ENCODE data around the gene APC2.
"Not testable (repeated sequence)": the region's sequence is repeated elsewhere in the genome, so short reads cannot be mapped to it uniquely, and the experiment has no call there.

APC2 gene

DNA sequence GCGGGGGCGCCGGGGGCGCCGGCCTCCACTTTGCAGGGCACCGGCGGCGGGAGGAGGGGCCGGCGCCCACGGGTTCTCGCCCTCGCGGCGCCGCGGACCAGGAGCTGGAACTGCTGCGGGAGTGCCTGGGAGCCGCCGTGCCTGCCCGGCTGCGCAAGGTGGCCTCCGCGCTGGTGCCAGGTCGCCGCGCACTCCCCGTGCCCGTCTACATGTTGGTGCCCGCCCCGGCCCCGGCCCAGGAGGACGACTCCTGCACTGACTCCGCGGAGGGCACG, 17.2 kb downstream of the APC2 start:
- DNase-seq = no peak

DNA sequence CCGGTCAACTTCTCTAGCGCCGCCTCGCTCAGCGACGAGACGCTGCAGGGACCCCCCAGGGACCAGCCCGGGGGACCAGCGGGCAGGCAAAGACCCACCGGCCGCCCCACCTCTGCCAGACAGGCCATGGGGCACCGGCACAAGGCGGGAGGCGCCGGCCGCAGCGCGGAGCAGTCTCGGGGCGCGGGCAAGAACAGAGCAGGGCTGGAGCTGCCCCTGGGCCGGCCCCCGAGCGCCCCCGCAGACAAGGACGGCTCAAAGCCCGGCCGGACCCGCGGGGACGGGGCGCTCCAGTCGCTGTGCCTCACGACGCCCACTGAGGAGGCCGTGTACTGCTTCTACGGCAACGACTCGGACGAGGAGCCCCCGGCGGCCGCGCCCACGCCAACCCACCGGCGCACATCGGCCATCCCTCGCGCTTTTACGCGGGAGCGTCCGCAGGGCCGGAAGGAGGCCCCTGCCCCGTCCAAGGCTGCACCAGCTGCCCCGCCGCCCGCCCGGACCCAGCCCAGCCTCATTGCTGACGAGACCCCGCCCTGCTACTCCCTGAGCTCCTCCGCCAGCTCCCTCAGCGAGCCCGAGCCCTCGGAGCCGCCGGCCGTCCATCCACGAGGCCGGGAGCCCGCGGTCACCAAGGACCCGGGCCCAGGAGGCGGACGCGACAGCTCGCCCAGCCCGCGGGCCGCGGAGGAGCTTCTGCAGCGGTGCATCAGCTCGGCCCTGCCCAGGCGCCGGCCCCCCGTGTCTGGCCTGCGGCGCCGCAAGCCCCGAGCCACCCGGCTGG, 17.8 kb downstream of the APC2 start:
- DNase-seq = no peak

DNA sequence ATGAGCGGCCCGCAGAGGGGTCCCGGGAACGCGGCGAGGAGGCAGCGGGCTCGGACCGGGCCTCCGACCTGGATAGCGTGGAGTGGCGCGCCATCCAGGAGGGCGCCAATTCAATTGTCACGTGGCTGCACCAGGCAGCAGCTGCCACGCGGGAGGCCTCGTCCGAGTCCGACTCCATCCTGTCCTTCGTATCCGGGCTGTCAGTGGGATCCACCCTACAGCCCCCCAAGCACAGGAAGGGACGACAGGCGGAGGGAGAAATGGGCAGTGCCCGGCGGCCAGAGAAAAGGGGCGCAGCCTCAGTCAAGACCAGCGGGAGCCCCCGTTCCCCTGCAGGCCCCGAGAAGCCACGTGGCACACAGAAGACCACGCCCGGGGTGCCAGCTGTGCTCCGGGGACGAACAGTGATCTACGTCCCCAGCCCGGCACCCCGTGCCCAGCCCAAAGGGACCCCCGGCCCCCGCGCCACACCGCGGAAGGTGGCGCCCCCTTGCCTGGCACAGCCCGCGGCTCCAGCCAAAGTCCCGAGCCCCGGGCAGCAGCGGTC, 18.4 kb downstream of the APC2 start:
- no peak for DNase-seq

DNA sequence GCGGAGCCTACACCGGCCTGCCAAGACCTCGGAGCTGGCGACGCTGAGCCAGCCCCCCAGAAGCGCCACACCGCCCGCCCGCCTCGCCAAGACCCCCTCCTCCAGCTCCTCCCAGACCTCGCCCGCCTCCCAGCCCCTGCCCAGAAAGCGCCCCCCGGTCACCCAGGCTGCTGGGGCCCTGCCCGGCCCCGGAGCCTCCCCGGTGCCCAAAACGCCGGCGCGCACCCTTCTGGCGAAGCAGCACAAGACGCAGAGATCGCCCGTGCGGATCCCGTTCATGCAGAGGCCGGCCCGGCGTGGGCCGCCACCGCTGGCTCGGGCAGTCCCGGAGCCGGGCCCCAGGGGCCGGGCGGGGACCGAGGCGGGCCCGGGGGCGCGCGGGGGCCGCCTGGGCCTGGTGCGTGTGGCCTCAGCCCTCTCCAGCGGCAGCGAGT, 18.9 kb downstream of the APC2 start:
- DNase-seq = no peak

DNA sequence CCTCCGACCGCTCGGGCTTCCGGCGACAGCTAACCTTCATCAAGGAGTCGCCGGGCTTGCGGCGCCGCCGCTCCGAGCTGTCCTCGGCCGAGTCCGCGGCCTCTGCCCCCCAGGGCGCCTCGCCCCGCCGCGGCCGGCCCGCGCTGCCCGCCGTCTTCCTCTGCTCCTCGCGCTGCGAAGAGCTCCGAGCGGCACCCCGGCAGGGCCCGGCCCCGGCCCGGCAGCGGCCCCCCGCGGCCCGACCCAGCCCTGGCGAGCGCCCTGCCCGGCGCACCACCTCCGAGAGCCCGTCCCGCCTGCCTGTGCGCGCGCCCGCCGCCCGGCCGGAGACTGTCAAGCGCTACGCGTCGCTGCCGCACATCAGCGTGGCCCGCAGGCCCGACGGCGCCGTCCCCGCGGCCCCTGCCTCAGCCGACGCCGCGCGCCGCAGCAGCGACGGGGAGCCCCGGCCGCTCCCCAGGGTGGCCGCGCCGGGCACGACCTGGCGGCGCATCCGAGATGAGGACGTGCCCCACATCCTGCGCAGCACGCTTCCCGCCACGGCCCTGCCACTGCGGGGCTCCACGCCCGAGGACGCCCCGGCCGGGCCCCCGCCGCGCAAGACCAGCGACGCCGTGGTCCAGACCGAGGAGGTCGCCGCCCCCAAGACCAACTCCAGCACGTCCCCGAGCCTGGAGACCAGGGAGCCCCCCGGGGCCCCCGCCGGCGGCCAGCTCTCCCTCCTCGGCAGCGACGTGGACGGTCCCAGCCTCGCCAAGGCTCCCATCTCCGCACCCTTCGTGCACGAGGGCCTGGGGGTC, 19.5 kb downstream of the APC2 start:
- DNase-seq = no peak

DNA sequence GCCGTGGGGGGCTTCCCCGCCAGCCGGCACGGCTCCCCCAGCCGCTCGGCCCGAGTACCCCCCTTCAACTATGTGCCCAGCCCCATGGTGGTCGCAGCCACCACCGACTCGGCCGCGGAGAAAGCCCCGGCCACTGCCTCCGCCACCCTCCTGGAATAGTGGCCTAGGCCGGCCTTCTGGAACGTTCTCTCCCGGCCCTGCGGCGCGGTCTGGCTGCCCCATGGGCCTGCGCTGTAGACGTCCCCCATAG, 20.1 kb downstream of the APC2 start:
- no peak for DNase-seq

DNA sequence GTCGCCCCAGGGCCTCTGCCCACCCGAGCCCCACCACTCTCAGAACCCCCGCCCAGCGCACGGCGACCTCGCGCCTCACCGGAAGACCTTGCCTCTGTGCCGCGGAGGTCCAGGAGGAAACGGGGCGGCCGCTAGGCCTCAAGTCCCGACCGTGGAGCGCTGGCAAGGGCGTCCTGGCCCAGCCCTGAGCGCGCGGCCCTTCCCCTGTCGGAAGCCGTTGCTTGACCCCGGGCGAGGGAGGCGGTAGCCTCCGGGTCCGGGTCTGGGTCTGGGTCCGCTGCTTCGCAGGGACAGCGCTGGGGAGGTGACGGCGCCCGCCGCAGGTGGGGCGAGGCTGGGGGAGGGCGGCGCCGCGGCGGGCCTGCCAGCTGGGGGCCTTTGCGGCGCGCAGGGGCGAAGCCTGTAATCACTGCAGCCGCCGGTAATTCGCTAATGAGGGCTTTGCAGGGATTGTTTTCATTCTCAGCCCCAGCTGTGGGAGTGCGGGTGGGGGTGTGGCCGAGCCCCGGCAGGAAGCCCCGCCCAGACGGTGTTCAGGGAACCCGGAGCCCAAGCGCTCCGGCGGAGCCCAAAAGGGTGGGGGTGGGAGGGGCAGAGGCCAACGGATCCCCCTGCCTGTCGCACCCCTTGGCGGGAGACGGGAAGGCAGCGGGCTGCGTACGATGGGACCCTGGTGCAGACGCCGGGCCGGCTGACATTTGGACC, 20.5 kb downstream of the APC2 start:
- peak; percentile 78 for DNase-seq

DNA sequence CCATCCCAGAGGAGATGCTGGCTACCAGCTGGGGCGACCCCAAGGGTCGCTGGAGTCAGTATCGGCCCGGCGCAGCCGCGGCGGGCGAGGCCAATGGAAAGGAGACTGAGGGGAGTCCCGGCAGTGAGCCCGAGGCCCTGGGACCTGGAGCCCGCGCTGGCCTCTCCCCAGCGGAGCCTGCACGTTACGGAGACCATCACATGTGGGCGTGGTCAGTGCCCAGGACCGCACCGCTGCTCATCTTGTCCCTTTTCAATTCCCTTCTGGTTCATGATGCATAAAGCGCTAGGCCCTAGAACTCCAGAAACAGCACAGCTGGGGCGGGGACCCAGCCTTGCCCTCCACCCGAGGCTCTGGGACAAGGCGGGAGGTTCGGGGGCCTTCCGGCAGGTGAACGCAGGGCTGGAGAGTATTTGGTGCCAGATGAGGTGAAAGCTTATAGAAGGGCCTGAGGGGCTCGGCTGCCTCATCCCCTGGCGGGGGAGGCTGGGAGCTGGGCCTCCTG, 21.1 kb downstream of the APC2 start:
- no peak for DNase-seq

DNA sequence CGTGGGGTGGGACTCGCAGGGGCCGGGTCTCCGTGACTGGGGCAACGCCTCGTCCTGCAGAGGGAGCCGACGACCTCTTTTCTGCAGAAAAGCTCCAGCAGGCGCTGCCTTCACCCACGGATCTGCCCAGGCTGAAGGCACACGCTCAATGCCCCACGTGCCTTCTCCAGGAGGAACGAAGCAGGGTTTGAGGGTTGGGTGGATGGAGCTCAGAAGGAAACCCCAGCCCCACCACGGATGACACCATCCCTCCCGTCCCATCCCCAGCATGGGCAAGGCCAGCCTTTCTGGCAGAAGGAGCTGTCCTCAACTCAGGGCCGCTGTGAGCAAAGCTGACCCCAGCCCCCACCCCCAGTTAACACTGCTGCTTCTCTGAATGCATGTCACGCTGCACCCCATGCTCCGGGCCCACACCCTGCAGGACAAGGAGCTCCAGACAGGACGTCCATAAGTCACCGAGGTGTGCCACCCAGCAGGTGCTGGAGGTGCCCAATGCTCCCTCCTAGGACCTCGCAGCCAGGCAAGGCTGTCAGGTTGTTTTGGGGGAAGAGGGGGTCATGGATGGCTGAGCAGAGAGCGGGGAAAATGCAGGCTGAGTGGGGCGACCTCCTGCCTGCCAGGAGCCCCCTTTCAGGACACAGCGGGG, 21.7 kb downstream of the APC2 start:
- no peak for DNase-seq

DNA sequence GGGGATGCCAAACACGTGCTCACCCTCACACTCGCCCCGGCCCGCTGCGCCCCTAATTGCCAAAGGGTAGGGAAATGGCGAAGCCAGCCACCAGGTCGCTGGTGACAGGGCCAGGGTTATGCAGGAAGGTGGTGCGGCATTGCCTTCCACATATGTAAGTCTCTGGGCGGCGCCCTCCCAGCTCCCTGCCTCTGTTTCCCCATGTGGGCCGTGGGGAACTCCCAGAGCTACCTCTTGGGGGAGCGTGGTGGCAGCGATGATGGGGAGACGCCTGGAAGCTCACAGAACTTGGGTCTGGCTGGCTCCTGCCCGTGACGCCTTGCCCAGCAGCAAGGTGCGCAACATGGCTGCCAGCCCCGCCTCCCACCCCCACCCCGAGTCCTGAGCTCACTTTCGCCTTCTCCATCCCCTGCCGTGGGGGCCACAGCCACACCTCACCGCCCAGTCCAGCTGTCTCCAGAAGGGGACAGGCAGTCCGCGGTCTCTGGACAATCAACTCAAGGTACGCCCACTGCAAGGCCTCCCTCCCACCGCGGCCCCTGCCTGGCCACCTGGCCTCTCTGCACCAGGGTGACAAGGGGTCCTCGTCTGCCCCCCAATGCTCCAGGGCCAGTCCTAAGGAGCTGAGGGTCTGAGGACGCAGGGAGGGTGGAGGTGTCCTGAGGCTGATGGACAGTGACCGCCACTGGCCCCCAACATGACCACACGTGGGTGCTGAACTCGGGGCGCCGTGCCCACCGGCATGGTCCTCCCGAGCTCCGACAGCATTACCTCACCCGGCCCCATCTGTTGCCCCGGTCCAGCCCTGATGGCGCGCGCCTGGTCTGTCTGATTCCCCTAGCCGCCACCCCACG, 22.5 kb downstream of the APC2 start:
- no peak for DNase-seq

DNA sequence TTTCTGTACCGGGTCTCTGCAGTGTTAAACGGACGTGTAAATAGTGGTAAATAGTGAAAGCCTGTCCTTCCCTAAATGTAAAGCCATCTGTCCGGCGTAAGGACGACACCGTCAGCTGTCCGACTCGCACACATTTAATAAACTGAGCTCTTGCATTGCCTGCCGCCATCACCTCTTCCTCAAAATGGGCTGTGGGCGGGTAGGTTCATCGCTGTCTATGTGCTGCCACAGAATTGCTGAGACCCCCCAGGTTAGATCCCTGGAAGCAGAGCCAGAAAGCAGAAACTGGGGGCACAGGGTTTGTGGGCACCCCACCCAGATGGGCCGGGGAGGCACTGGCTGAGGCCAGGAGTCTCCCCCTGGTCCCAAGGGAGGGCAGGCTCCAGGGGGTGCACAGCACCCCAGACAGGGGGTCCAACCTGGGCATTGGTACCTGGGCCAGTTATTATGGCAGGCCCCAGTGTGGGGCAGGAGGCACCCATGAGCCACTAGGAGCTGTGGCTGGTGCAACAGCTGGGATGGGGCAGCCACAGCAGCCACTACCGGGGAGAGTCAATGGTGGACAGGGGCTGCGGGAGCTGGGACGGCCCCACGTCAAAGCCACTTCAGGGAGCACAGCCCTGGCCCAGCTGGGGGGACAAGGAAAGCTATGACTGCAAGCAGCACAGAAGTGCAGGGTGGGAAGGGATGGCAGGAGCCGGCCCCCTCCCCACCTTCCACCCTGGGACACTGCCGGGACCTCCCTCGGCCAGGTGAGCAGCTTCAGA, 23.3 kb downstream of the APC2 start:
- no peak for DNase-seq

DNA sequence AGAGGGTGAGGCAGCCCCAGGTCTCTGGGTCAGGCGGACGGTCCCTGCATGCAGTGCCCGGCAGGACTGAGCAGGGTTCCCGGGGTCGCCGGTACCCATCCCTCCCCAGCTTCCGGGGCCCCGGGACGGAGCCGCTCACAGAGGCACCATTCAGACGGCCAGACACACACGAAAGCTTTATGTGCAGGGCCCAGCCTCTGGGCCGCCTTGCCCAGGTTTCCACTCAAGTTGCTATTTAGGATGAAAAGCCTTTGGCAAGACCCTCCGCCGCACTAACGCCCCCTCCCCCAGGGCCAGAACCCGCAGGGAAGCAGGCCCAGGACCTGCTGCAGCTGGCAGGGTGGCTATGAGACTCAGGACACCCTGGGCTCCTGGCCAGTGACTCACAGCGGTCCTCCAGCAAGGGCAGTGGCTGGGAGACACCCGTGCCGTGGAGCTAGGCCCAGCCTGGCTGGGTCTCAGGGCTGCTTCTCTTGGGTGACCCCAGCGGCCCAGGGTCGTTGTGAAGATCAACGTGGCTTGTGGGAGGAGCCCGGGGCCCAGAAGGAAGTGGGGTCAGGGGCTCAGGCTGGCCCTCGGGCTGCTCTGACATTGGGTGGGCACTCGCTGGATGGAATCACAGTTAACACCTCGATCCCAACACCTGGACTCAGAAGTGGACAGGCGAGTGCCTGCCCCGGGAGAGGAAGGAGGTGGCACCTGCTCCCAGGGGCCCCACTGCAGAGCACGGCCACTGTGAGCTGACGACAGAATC, 24.3 kb downstream of the APC2 start:
- DNase-seq = no peak

DNA sequence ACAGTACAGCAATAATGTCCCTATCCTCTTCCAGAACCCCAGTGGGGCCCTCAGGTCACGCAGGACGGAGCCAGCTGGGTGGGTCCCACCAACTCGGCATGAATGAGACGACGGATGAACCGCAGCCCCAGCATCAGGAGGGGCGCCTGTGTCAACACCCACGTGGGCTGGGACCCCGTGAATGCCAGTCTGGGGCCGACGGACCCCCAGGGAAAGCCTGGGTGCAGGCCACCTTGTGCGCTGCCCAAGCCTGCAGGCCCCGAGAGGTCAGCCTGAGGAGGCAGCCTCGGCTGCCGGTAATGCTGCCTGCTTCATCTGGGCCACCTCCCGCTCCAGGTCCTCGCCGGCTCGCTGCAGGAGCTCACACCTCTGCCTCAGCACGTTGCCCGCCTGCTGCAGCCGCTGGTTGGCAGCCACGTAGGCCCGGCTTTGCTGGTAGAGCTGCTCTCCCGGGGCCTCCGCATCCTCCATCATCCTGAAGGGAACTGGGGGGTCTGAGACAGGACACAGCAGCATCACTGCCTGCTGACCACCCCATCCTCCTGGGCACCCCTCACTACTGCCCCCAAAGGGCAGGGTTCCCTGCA, 24.9 kb downstream of the APC2 start:
- no peak for DNase-seq

DNA sequence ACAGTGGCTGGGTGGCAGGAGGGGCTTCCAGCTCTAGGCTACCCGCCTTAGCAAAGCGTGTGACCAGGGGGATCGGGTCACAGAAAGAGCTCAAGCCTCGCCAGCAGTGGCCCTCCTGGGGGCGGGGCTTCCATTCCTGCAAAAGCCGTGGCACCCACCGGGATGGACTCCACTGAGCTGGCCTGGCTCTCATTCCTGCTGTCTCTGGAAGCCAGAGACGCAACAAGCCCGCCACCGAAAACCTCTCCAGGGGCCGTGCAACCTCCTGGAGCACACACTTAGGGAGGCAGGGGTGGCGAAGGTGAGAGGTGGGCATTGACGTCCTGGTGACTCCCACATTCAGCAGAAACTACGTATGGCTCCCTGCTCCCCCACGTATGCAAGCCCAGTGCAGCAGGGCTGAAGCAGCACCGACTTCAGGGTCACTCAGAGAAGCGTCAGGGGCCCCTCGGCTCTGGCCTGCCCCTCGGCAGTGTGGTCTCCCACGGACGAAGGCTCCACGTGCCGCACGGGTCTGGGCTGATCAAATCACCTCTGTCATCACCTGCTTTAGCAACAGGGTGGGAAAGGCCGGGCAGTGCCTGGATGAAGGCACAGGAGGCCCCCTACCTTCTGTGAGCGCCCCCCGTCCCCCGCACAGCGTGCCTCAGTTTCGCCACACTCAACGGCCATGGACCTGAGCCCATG, 26.0 kb downstream of the APC2 start:
- DNase-seq = no peak

DNA sequence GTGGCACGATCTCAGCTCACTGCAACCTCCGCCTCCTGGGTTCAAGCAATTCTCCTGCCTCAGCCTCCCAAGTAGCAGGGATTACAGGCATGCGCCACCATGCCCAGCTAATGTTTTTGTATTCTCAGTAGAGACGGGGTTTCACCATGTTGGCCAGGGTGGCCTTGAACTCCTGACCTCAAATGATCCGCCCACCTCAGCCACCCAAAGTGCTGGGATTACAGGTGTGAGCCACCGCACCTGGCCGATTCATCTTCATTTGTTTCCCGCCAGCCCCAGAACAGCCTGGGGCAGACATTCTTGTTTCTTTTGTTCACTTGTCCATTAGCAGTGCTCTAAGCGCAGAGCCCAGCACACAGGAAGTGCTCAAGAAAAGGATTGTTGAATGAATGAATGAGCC, 27.1 kb downstream of the APC2 start:
- DNase-seq = not testable (repeated sequence)

DNA sequence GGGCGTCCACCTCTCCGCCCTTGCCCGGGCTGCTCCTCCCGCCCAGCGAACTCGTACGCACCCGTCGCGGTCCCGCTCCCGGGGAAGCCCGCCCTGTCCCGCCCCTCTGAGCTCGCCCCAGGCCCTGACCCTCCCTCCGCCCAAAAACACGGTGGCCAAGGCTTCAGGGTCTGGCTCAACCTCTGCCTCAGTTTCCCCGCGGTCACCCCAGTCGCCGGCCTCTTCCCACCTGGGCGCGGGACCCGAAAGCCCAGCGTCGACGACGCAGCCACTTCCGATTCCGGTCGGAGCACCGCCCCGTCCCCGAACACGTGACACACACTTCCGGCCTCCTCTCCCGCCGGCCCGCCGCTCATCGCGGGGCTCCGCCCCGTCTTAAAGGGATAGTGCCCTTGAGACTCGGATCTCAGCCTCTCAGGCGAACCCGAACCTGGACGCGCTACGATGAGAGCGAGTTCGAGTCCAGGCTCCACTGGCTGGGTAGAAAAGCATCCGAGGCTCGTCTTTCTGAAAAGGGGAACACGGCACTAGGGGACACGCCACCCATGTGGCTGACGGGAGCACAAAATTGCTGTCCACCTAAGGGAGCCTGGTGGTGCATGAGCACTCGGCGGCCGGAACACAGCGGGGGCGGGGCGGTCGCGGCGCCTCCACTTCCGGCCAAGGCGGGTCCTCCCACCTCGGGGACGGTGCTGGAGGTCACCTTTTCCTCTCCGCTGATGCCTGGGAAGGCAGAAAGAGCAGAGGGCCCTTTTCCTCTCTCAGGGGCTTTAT, 29.2 kb downstream of the APC2 start, which contains the start of gene C19orf25:
C19orf25 (minus strand) TSS at position 282 of the 774 bp plus-strand sequence. CDS start 312 bp downstream, outside the sequence.
- DNase-seq = peak; percentile 83

DNA sequence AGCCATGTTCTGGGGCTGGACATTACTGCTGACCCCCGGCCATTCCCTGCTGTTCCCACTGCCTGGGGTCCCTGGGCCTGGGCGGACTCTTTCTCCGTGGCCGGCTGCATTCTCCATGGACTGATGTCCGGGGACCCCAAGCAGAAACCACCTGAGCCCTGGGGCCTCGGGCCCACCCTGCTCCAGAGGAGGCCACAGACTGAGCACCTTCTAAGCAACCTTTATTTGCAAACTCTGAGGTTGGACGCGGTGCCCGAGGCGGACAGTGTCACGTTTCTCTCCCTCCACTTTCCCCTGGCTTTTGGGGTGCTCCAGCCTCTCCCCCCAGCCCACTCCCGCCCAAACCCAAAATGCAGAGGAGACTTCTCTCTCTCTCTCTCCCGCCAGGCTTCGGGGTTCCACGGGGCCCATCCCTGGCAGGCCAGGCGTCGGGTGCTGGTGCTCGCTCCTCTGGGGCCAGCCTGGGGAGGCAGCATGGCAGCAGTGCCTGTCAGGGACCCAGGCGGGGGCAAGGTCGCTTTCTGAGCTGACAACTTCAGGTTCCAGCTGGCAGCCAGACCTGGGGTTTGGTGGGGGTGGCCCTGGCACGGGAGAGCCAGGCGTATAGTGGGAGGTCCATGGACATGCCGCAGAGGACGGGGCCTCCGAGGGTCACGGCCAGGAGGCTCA, 31.4 kb downstream of the APC2 start:
- no peak for DNase-seq

DNA sequence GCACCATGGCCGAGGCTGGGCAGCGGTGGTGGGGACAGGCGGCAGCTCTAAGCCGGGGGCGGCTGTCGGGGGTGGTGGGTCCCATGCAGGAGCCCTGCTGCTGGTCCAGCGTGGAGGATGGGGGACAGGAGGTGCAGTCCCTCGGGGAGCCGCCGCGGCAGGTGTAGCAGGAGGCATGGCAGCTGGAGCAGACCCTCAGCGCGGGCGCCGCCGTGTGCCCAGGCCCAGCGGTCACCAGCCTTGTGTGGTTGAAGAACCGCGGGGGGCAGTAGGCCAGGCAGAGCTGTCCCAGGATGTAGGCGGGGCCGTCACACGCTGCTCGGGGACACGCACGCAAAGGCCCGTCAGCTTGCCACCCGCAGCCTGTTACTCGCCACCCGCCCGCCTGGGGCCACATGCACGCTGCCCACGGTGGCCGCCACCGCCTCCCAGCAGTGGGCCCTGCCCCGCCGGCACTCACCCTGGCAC, 32.0 kb downstream of the APC2 start:
- DNase-seq = no peak

All from NCI-H1417 treated with DMSO at 0.1 percent for 48 hours (cell line).